GM12864 (cell line): ENCODE results near the gene GNG5.

Experiments used
- DNase-seq: peaks from one replicate; pipeline ENCODE4 v3.0.0-alpha.2; 2011; ENCODE audit warnings: low read depth
- H3K4me3 ChIP-seq: 2 replicates; pipeline ENCODE4 v1.5.1; 2011; ENCODE audit warnings: mild to moderate bottlenecking, low read depth, low read length, control low read depth
- TF ChIP-seq, protein P1 (sequence below): IDR thresholded peaks from 2 replicates; pipeline ENCODE4 v1.5.1; 2011; ENCODE audit warnings: low read depth, mild to moderate bottlenecking, moderate library complexity, low read length, control low read depth, inconsistent platforms; ENCODE audit errors: missing control alignments

GNG5 gene

DNA sequence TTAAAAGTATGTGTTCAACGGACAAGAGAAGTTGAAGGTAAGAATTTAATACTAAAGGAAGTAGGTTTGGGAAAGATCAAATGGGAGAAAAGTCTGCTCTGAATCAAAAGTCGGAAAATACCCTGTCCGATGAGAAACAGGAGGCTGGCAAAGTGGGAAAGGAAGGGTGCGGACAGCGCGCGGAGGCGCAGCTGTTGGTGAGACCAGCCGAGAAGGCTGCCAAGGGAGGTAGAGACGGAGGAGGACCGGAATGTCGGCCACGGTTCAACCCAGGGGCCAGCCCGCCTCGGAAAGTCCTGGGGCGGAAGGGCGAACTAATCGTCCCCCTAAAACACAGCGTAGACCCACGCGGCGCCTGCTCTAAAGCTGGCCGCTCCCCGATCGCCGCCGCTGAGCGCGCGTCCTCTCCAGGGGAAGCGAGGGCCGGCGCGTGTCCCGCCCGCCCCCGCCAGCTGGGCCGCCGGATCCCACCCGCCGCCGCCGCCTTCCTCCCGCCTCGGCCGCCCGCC is 834 bp downstream of the GNG5 start:
- TF ChIP-seq, protein P1, sequence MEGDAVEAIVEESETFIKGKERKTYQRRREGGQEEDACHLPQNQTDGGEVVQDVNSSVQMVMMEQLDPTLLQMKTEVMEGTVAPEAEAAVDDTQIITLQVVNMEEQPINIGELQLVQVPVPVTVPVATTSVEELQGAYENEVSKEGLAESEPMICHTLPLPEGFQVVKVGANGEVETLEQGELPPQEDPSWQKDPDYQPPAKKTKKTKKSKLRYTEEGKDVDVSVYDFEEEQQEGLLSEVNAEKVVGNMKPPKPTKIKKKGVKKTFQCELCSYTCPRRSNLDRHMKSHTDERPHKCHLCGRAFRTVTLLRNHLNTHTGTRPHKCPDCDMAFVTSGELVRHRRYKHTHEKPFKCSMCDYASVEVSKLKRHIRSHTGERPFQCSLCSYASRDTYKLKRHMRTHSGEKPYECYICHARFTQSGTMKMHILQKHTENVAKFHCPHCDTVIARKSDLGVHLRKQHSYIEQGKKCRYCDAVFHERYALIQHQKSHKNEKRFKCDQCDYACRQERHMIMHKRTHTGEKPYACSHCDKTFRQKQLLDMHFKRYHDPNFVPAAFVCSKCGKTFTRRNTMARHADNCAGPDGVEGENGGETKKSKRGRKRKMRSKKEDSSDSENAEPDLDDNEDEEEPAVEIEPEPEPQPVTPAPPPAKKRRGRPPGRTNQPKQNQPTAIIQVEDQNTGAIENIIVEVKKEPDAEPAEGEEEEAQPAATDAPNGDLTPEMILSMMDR = no peak
- DNase-seq = no peak
- H3K4me3 ChIP-seq = peak overlapping the region; percentile 84

- TF ChIP-seq, protein P1 = no peak
- DNase-seq = no peak
- H3K4me3 ChIP-seq = peak overlapping the region; percentile 84
These were observed 1.5 kb downstream of the GNG5 start for GRCh38 chr1:84504580-84505492.

- no peak overlapping the region for H3K4me3 ChIP-seq
- TF ChIP-seq, protein P1 = no peak
These were observed 3.5 kb downstream of the GNG5 start for GRCh38 chr1:84502927-84503326.

DNA sequence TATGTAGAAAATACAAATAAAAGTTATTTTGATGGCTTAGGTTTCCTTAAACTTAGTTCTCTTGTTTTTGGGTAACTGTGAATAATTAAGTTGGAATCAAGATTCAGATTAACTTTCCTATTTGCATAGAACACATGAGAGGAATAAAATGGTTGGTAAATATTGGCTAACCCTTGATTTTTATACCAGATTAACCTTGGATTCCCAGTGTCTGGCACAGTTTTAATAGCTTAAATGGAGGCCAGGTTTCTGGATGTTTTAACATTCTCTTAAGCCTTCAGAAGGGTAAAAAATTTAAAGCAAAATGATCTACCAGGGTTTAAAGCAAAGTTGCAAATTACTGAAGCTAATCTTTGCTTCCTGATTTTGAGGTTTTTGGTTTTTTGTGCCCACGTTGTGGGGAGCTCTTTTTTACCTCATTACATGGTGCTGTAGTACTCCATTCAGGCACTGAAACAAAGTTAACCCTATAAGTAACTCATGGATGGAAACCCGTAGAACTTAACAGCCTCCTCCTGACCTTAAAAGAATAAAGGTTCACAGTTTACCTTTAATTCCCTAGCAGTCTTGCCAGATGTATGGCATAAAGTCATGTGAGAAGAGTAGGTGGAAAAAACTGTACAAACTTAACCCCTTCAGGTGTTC is 8.6 kb downstream of the GNG5 start:
- TF ChIP-seq, protein P1 = no peak
- no peak for DNase-seq
- no peak overlapping the region for H3K4me3 ChIP-seq

More at GRCh38 chr1:84502927-84503326, 3.5 kb downstream of the GNG5 start:
- no peak for DNase-seq

DNA sequence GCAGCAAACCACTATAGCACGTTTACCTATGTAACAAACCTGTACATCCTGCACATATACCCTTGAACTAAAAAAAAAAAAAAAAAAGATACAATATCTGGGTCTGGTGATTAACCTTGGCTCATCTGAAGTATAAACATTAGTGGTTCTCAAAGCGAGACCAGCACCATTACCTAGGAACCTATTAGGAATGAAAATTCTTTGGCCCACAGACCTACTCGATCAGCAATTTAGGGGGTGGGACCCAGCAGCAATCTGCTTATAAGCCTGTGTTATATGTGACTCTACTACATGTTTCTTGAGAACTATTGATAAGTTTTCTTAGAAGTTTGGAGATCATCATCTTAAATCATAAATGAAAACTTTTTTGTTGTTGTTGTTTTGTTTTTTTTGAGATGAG is 9.9 kb downstream of the GNG5 start:
- no peak for DNase-seq
- TF ChIP-seq, protein P1 = no peak
- no peak overlapping the region for H3K4me3 ChIP-seq

GRCh38 chr1:84493747-84494146 is 12.6 kb downstream of the GNG5 start:
- H3K4me3 ChIP-seq = no peak overlapping the region

More at GRCh38 chr1:84493747-84494146, 12.6 kb downstream of the GNG5 start:
- DNase-seq = no peak
- TF ChIP-seq, protein P1 = no peak
